Nephron (organoid): Measurements from ENCODE around the gene ZNF691.
"Not testable (repeated sequence)": the region's sequence is repeated elsewhere in the genome, so short reads cannot be mapped to it uniquely, and the experiment has no call there.

Experiments used
- H3K27ac Mint-ChIP-seq, 3 experiments: 2 replicates each; pipeline ENCODE4 v1.8.0; 2020; ENCODE audit warnings: mixed read lengths in 3 of 3, mild to moderate bottlenecking in 2 of 3, moderate library complexity in 1 of 3
- H3K27me3 Mint-ChIP-seq: 2 replicates; pipeline ENCODE4 v1.8.0; 2021; ENCODE audit warnings: low read depth, mild to moderate bottlenecking, moderate library complexity, mixed read lengths
- H3K36me3 Mint-ChIP-seq: 2 replicates; pipeline ENCODE4 v1.8.0; 2020; ENCODE audit warnings: low read depth, mixed read lengths
- H3K4me1 Mint-ChIP-seq: 2 replicates; pipeline ENCODE4 v1.8.0; 2020; ENCODE audit warnings: mixed read lengths
- H3K4me3 Mint-ChIP-seq, 3 experiments: 2 replicates each; pipeline ENCODE4 v1.8.0; 2020; ENCODE audit warnings: mild to moderate bottlenecking in 3 of 3, mixed read lengths in 3 of 3, moderate library complexity in 2 of 3
- H3K9me3 Mint-ChIP-seq: 2 replicates; pipeline ENCODE4 v1.8.0; 2020; ENCODE audit warnings: mixed read lengths
- TF ChIP-seq, protein P1 (sequence below), 3 experiments: fragments of 200-600 bp; sonication (generic); IDR thresholded peaks; one replicate each; pipeline ENCODE4 v1.5.0; 2021; ENCODE audit warnings: antibody characterized with exemption in 3 of 3; ENCODE audit not compliant: unreplicated experiment in 3 of 3

The ZNF691 gene

GRCh38 chr1:42806593-42806992 is 39.8 kb upstream of the ZNF691 start:
- TF ChIP-seq, protein P1, sequence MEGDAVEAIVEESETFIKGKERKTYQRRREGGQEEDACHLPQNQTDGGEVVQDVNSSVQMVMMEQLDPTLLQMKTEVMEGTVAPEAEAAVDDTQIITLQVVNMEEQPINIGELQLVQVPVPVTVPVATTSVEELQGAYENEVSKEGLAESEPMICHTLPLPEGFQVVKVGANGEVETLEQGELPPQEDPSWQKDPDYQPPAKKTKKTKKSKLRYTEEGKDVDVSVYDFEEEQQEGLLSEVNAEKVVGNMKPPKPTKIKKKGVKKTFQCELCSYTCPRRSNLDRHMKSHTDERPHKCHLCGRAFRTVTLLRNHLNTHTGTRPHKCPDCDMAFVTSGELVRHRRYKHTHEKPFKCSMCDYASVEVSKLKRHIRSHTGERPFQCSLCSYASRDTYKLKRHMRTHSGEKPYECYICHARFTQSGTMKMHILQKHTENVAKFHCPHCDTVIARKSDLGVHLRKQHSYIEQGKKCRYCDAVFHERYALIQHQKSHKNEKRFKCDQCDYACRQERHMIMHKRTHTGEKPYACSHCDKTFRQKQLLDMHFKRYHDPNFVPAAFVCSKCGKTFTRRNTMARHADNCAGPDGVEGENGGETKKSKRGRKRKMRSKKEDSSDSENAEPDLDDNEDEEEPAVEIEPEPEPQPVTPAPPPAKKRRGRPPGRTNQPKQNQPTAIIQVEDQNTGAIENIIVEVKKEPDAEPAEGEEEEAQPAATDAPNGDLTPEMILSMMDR (IDR thresholded peaks at IDR 0.05; ENCODE audit: unreplicated experiment in 3 of 3), result no peak
- Mint-ChIP-seq H3K27me3 (no peaks in the 10 kb centered on the region), H3K36me3 (peaks cover 57% of the 10 kb centered on the region), H3K9me3 (no peaks in the 10 kb centered on the region), H3K4me3 (no peak overlapping the region), H3K27ac (no peak overlapping the region), H3K4me1 (peaks cover 27% of the 10 kb centered on the region)

DNA sequence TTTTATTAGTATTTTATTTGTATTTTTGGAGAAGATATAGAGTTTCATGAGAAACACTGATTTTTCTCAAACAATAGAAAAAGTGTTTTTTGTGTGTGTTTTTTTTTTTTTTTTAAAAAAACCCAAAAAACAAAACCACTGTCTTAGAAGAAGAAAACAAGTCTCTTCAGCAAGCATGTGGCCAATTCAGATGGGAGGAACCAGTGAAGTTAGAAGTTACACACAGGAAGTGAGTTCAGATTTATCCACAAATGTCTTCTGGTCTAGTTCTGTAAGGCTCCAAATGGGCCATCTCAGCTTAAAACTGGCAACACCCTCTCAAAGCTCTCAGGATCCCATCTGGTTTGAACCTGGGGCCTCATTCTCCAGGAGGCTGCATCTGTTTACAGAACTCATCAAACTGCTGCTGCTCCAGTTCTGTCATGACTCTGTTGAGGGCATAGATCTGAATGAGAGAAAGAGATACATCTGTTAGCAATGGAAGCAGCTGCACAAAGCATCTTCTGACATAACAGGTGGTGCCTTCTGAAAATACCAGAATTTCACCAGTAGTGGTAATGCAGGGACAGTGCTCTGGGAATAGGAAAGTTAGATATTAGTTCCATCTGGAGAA is 39.3 kb upstream of the ZNF691 start:
- TF ChIP-seq, protein P1 (IDR thresholded peaks at IDR 0.05; ENCODE audit: unreplicated experiment in 3 of 3), result no peak
- H3K27me3 Mint-ChIP-seq, result no peaks in the 10 kb centered on the region
- H3K9me3 Mint-ChIP-seq, result no peaks in the 10 kb centered on the region
- H3K36me3 Mint-ChIP-seq, result peaks cover 58% of the 10 kb centered on the region
- peak overlapping the region in 1 of 3 experiments; percentile 23 for H3K27ac Mint-ChIP-seq
- peaks cover 29% of the 10 kb centered on the region for H3K4me1 Mint-ChIP-seq
- no peak overlapping the region for H3K4me3 Mint-ChIP-seq

DNA sequence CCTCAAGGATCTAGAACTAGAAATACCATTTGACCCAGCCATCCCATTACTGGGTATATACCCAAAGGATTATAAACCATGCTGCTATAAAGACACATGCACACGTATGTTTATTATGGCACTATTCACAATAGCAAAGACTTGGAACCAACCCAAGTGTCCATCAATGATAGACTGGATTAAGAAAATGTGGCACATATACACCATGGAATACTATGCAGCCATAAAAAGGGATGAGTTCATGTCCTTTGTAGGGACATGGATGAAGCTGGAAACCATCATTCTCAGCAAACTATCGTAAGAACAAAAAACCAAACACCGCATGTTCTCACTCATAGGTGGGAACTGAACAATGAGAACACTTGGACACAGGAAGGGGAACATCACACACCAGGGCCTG is 31.6 kb upstream of the ZNF691 start:
- Mint-ChIP-seq H3K4me3 (peak overlapping the region; percentile 25 to 65 (median 53)), H3K36me3 (peaks cover 29% of the 10 kb centered on the region), H3K4me1 (peaks cover 24% of the 10 kb centered on the region)
- not testable (repeated sequence) for H3K27me3 Mint-ChIP-seq, H3K9me3 Mint-ChIP-seq, H3K27ac Mint-ChIP-seq

DNA sequence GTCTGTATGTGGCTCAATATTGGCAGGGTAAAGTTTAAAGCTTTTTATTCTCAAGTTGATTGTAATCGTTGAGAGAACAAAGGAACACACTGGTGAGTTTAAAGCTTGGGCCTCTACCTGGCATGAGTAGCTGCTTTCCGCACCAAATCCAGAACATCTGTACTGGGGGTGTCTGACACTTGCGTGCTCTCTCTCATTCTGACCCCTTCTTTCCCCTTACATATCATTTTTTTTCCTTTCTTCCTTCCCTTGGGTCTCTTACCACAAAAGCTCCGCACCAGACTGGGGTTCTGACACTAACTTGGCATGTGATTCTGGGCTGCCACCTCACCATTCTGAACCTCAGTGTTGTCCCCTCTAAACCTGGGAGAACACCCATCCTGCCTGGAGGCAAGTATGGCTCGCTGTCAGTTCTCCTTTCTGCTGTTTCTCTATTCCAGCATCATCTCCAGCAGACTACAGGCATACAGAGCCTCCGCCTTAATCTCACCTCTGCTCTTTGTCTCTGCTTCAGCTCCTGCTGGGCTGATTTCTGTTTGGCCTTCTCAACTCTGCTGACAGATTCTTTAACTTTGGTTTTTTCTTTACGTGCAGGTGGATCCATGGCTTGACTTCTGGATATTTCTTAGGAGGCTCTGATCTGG is 30.4 kb upstream of the ZNF691 start:
- peaks cover 21% of the 10 kb centered on the region for H3K36me3 Mint-ChIP-seq
- H3K4me1 Mint-ChIP-seq, result peaks cover 29% of the 10 kb centered on the region
- no peaks in the 10 kb centered on the region for H3K9me3 Mint-ChIP-seq
- H3K27ac Mint-ChIP-seq, result peak overlapping the region; percentile 83 to 92 (median 91)
- H3K27me3 Mint-ChIP-seq, result no peaks in the 10 kb centered on the region
- H3K4me3 Mint-ChIP-seq, result peak overlapping the region; percentile 84 to 90 (median 88)
- TF ChIP-seq, protein P1 (IDR thresholded peaks at IDR 0.05; ENCODE audit: unreplicated experiment in 3 of 3), result no peak

- peak within 1 kb of the TSS; percentile 91 to 93 (median 92) for H3K27ac Mint-ChIP-seq
- no peaks in the 10 kb centered on the region for H3K9me3 Mint-ChIP-seq
- H3K27me3 Mint-ChIP-seq, result no peaks in the 10 kb centered on the region
- H3K36me3 Mint-ChIP-seq, result peaks cover 17% of the 10 kb centered on the region
- H3K4me1 Mint-ChIP-seq, result peaks cover 24% of the 10 kb centered on the region
- TF ChIP-seq, protein P1 (IDR thresholded peaks at IDR 0.05; ENCODE audit: unreplicated experiment in 3 of 3), result no peak
- H3K4me3 Mint-ChIP-seq, result peak within 1 kb of the TSS; percentile 84 to 90 (median 88)
Observed at GRCh38 chr1:42816585-42817439, 29.6 kb upstream of the ZNF691 start, which contains the start of the genes ERMAP and SVBP. ERMAP (plus strand) TSS chr1:42817122; CDS start chr1:42830449, 13,327 bp downstream. SVBP (minus strand) TSS chr1:42817397; CDS start chr1:42816544, 853 bp downstream.

GRCh38 chr1:42817440-42817767 is 29.0 kb upstream of the ZNF691 start:
- Mint-ChIP-seq H3K27me3 (no peaks in the 10 kb centered on the region), H3K4me3 (peak overlapping the region; percentile 76 to 90 (median 86)), H3K4me1 (peaks cover 25% of the 10 kb centered on the region), H3K36me3 (peaks cover 17% of the 10 kb centered on the region), H3K27ac (peak overlapping the region; percentile 91 to 93 (median 92)), H3K9me3 (no peaks in the 10 kb centered on the region)
- TF ChIP-seq, protein P1 (IDR thresholded peaks at IDR 0.05; ENCODE audit: unreplicated experiment in 3 of 3), result no peak
